Naive thymus-derived CD4-positive, alpha-beta T cell (primary cell): ENCODE results near the gene ARHGEF10L. TPM values are rescaled to one million over a fixed set of nuclear protein-coding genes. Genes with fewer than 3 reads are reported as not detected.

Experiments used
- ATAC-seq: fragments of 150-1000 bp; cut with Tn5 transposase; 2 replicates; pipeline ENCODE4 v1.10.0; 2021; ENCODE audit warnings: mild to moderate bottlenecking, moderate library complexity
- CTCF ChIA-PET: fragments of 350-600 bp; sonication (Branson Sonifier 250); formaldehyde crosslinking; loops from one replicate; lab custom pipeline; 2021; ENCODE audit warnings: antibody characterized with exemption; lab: Charles Lee
- POLR2A ChIA-PET: fragments of 350-600 bp; sonication (Branson Sonifier 250); formaldehyde crosslinking; loops from one replicate; lab custom pipeline; 2021; ENCODE audit warnings: antibody characterized with exemption, inconsistent platforms; lab: Charles Lee
- DNase-seq, 9 donors: peaks; one replicate each; pipeline versions ENCODE4 v3.0.0 to v3.0.0-alpha.2; 2020 to 2022; ENCODE audit warnings: mixed read lengths in 1 of 9
- H3K27ac ChIP-seq: one replicate; pipeline ENCODE4 v1.7.0; 2013; ENCODE audit warnings: mild to moderate bottlenecking, low read depth, low read length, moderate library complexity
- H3K27me3 ChIP-seq, 2 donors: one replicate each; pipeline ENCODE4 v1.7.0; 2013; ENCODE audit warnings: low read length in 2 of 2, mild to moderate bottlenecking in 2 of 2, moderate library complexity in 2 of 2; ENCODE audit not compliant: control insufficient read depth in 2 of 2, insufficient read depth in 2 of 2
- H3K36me3 ChIP-seq, 3 experiments: 1 replicate in 2 of 3; 2 replicates in 1 of 3; pipeline ENCODE4 v1.7.0; 2013; ENCODE audit warnings: low read length in 3 of 3, mild to moderate bottlenecking in 3 of 3, moderate library complexity in 1 of 3; ENCODE audit not compliant: insufficient read depth in 3 of 3, control insufficient read depth in 2 of 3
- H3K4me1 ChIP-seq, 2 donors: one replicate each; pipeline ENCODE4 v1.7.0; 2013; ENCODE audit warnings: low read length in 2 of 2, mild to moderate bottlenecking in 2 of 2, moderate library complexity in 1 of 2; ENCODE audit not compliant: control insufficient read depth in 2 of 2, insufficient read depth in 2 of 2
- H3K4me3 ChIP-seq: 2 replicates; pipeline ENCODE4 v1.7.0; 2013; ENCODE audit warnings: mild to moderate bottlenecking, low read length
- H3K9me3 ChIP-seq, 3 experiments: 1 replicate in 2 of 3; 2 replicates in 1 of 3; pipeline ENCODE4 v1.7.0; 2013; ENCODE audit warnings: low read length in 3 of 3; ENCODE audit not compliant: control insufficient read depth in 2 of 3
- H3K27ac Mint-ChIP-seq, 9 donors: one replicate each; pipeline ENCODE4 v1.8.0; 2020 to 2022; ENCODE audit warnings: mixed read lengths in 9 of 9, mild to moderate bottlenecking in 8 of 9, moderate library complexity in 5 of 9, inconsistent platforms in 2 of 9
- H3K27me3 Mint-ChIP-seq, 5 donors: one replicate each; pipeline ENCODE4 v1.8.0; 2021 to 2022; ENCODE audit warnings: mixed read lengths in 5 of 5, mild to moderate bottlenecking in 1 of 5
- H3K36me3 Mint-ChIP-seq, 5 donors: one replicate each; pipeline ENCODE4 v1.8.0; 2020 to 2022; ENCODE audit warnings: mixed read lengths in 5 of 5, mild to moderate bottlenecking in 3 of 5, inconsistent platforms in 1 of 5
- H3K4me1 Mint-ChIP-seq, 7 donors: one replicate each; pipeline ENCODE4 v1.8.0; 2020 to 2022; ENCODE audit warnings: mixed read lengths in 7 of 7, mild to moderate bottlenecking in 3 of 7, inconsistent platforms in 1 of 7
- H3K4me3 Mint-ChIP-seq, 10 donors: one replicate each; pipeline ENCODE4 v1.8.0; 2020 to 2022; ENCODE audit warnings: mild to moderate bottlenecking in 10 of 10, mixed read lengths in 10 of 10, moderate library complexity in 6 of 10, inconsistent platforms in 2 of 10
- H3K9me3 Mint-ChIP-seq, 11 donors: one replicate each; pipeline ENCODE4 v1.8.0; 2020 to 2022; ENCODE audit warnings: mixed read lengths in 11 of 11, mild to moderate bottlenecking in 4 of 11, inconsistent platforms in 1 of 11, moderate library complexity in 1 of 11
- intact Hi-C, 2 donors: fragments of 100-400 bp; cut with micrococcal nuclease; formaldehyde crosslinking; loops; one replicate each; pipeline ENCODE4 v1.15.1; 2023
- polyA plus RNA-seq, 2 donors: library from polyadenylated mRNA; unstranded; fragments of 300-500 nt; fragmentation: Illumina TruSeq; gene quantifications; one replicate each; pipeline ENCODE4 v1.2.3, GENCODE V29; 2021
- total RNA-seq, 6 experiments: library from RNA in 5 of 6; stranded (reverse) in 5 of 6; gene quantifications; 1 replicate in 5 of 6; 2 replicates in 1 of 6; pipeline ENCODE4 v1.2.3 and lab custom pipeline; 2021 to 2026

ARHGEF10L gene
- total and polyA plus RNA-seq, 7 experiments from 2014 or later, result 0.59 to 19.7 (median 0.84) TPM; not detected in 3

- Mint-ChIP-seq H3K4me3 (no peak overlapping the region), H3K36me3 (no peaks in the 10 kb centered on the region), H3K27ac (no peak overlapping the region), H3K9me3 (no peaks in the 10 kb centered on the region), H3K27me3 (no peaks in the 10 kb centered on the region), H3K4me1 (peaks cover 0 to 11% (median 5%) of the 10 kb centered on the region in 7 donors)
- Histone ChIP-seq H3K36me3 (no peaks in the 10 kb centered on the region), H3K27ac (no peak overlapping the region), H3K9me3 (no peaks in the 10 kb centered on the region), H3K27me3 (no peaks in the 10 kb centered on the region), H3K4me1 (no peaks in the 10 kb centered on the region), H3K4me3 (no peak overlapping the region)
- DNase-seq, result no peak
- CTCF ChIA-PET, result no interaction called here
- no peak for ATAC-seq
- POLR2A ChIA-PET, result no interaction called here
- intact Hi-C loops, result no loop called here
Observed at GRCh38 chr1:17584539-17584938, 45.0 kb downstream of the ARHGEF10L start.

DNA sequence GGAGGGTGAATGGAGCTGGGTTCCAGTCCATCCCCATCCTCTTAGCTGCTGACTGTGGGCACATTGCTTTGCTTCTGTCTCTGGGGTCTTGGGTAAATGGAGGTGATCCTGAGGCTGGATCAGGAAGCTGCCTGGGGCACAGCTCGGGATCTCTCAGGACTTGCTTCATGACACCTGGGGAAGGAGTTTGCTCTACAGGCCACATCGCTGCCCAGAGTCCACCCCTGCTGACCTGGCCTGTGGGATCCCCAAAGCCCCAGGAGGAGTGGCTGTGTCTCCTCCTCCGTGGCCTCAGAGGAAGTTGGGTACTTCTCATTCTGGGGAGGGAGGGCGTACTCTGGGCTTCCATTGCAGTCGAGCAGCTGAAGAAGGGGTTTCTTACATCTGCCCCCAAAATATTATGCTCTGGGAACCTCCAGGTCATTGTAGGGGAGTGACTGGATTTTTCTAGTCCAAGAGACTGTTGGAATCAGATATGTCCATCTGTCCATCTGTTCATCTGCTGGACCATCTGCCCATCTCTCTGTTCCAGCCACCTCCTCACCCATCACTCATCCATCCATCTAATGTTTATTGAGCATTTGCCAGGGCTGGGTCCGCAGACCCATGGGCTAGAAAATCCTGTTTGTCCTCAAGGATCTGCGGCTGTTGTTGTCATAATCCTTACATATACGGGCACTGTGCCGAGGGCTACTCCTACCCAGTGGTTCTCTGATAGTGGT is 45.9 kb downstream of the ARHGEF10L start:
- H3K4me3 ChIP-seq, result no peak overlapping the region
- no peak overlapping the region for H3K27ac Mint-ChIP-seq
- no peaks in the 10 kb centered on the region for H3K27me3 Mint-ChIP-seq
- no peaks in the 10 kb centered on the region for H3K27me3 ChIP-seq
- no peaks in the 10 kb centered on the region for H3K36me3 Mint-ChIP-seq
- peaks cover 0 to 11% (median 5%) of the 10 kb centered on the region in 7 donors for H3K4me1 Mint-ChIP-seq
- no peak overlapping the region for H3K4me3 Mint-ChIP-seq
- no peak overlapping the region for H3K27ac ChIP-seq
- H3K9me3 Mint-ChIP-seq, result no peaks in the 10 kb centered on the region
- H3K9me3 ChIP-seq, result no peaks in the 10 kb centered on the region
- H3K36me3 ChIP-seq, result no peaks in the 10 kb centered on the region
- intact Hi-C loops, result no loop called here
- POLR2A ChIA-PET, result no interaction called here
- no peak for DNase-seq
- no peaks in the 10 kb centered on the region for H3K4me1 ChIP-seq
- ATAC-seq, result no peak
- CTCF ChIA-PET, result no interaction called here

DNA sequence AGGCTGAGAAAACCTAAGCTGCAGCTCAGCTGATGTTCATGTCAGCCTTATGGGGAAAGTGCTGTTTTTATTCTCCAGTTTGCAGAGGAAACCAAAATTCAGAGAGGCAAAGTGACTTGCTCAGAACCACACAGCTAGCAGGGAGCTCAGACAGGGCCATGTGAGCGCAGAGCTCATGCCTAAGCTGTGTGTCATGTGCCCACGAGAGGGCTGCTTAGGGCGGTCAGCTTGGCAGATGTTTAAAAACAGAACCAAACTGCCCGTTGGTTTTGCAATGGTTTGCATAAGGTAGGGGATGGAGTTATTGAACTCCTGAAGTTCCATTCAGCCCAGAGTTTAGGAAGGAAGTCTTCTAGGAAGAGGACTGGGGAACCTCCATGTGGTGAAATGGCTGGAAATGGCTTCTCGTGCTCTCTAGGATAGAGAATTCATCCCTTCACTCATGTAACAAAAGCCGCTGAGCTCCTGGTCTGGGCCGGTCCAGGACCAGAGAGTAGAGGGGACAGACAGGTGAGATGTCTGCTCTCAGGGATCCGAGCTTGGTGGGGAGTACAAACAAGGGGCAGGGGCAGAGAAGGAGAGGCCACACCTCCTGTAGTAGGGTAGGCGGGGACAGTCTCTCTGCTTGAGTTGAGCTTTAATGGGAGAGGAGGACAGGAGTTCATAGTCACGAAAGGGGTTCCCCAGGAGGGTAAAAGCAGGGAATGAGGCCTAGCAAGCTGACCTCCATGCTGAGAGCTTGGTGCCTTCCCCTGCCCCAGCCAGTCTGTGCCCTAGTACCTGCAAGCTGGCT is 46.9 kb downstream of the ARHGEF10L start:
- Mint-ChIP-seq H3K36me3 (no peaks in the 10 kb centered on the region), H3K4me1 (peaks cover 0 to 10% (median 2%) of the 10 kb centered on the region in 7 donors), H3K4me3 (no peak overlapping the region), H3K9me3 (no peaks in the 10 kb centered on the region), H3K27ac (no peak overlapping the region), H3K27me3 (no peaks in the 10 kb centered on the region)
- Histone ChIP-seq H3K4me3 (no peak overlapping the region), H3K36me3 (no peaks in the 10 kb centered on the region), H3K27ac (no peak overlapping the region), H3K27me3 (no peaks in the 10 kb centered on the region), H3K9me3 (no peaks in the 10 kb centered on the region), H3K4me1 (no peaks in the 10 kb centered on the region)
- intact Hi-C loops, result no loop called here
- ATAC-seq, result peak; percentile 62
- DNase-seq, result no peak
- ChIA-PET CTCF (interaction anchor here (0.7 kb wide), 1 partner anchor 13 kb away, joined by 4 read pairs; no protein-coding TSS in a partner anchor), POLR2A (no interaction called here)

DNA sequence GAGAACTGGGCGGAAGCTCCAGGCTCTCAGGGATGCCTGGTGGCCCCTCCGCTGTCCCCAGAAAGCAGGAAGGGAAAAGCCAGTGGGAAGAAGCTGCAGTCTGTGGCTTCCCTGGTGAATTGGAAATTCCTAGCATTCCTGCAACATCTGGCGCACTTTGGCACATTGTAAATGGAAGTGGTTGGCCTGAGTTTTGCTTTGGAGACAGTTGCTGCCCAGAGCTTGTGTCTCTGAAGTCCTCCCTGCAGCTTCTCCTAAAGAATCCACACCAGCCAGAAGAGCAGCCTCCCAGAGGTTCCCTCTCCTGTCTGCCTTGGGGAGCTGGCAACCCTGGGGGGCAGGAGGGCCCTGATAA is 48.2 kb downstream of the ARHGEF10L start:
- DNase-seq (no peak), ATAC-seq (no peak)
- Mint-ChIP-seq H3K27ac (no peak overlapping the region), H3K36me3 (no peaks in the 10 kb centered on the region), H3K4me3 (no peak overlapping the region), H3K27me3 (no peaks in the 10 kb centered on the region), H3K9me3 (no peaks in the 10 kb centered on the region), H3K4me1 (peaks cover 0 to 3% (median 0%) of the 10 kb centered on the region in 7 donors)
- H3K27ac ChIP-seq, result no peak overlapping the region
- intact Hi-C loops, result no loop called here
- ChIA-PET CTCF (no interaction called here), POLR2A (no interaction called here)
- no peaks in the 10 kb centered on the region for H3K4me1 ChIP-seq
- no peaks in the 10 kb centered on the region for H3K9me3 ChIP-seq
- no peaks in the 10 kb centered on the region for H3K36me3 ChIP-seq
- no peaks in the 10 kb centered on the region for H3K27me3 ChIP-seq
- H3K4me3 ChIP-seq, result no peak overlapping the region

DNA sequence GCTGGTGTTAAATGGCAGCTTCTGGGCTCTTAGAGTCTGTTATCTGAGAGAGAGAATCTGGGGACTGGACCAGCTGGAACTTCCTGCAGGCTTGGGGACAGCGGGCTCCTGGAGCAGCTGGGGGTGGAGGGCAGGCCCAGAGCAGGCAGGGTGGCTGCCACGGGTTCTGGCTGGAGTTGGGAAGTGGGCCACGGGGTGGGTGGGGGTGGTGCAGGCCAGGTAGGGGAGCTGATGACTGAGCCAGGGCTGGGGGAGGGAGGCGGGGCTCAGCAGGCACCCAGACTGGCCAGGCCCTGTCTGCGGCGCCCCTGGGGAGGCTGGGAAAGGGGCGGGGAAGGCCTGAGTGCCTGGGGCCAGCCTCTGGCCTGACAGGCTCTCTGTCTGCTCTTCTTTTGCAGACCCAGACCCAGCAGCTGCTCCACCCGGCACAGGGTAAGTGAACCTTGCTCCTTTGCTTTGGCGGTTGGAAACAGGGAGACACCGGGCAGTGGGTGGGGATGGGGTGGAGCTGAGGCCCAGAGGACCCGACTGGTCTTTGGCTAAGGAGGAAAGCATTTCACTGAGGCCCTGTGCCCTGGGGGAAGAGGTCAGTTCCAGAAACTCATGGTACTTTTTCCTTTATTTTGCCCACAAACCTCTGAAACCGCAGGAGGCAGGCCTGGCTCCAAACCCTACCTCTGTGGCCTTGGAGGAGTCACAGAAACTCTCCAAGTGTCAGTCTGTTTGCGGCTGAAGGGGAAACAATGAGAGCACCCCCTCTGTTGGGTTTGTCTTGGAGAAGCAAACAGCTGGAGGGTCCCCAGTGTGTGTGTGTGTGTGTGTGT is 48.8 kb downstream of the ARHGEF10L start:
- no peaks in the 10 kb centered on the region for H3K9me3 ChIP-seq
- intact Hi-C loops, result no loop called here
- no peak overlapping the region for H3K4me3 ChIP-seq
- Mint-ChIP-seq H3K9me3 (no peaks in the 10 kb centered on the region), H3K27me3 (no peaks in the 10 kb centered on the region), H3K27ac (no peak overlapping the region), H3K4me3 (peak overlapping the region in 1 of 10 donors; percentile 51), H3K36me3 (no peaks in the 10 kb centered on the region), H3K4me1 (peaks cover 0 to 3% (median 0%) of the 10 kb centered on the region in 7 donors)
- no peaks in the 10 kb centered on the region for H3K4me1 ChIP-seq
- H3K27me3 ChIP-seq, result no peaks in the 10 kb centered on the region
- no peaks in the 10 kb centered on the region for H3K36me3 ChIP-seq
- ATAC-seq (no peak), DNase-seq (no peak)
- POLR2A ChIA-PET, result no interaction called here
- no peak overlapping the region for H3K27ac ChIP-seq
- CTCF ChIA-PET, result no interaction called here

- Mint-ChIP-seq H3K27ac (no peak overlapping the region), H3K27me3 (no peaks in the 10 kb centered on the region), H3K4me3 (no peak overlapping the region), H3K4me1 (peaks cover 0 to under 1% (median 0%) of the 10 kb centered on the region in 7 donors), H3K36me3 (no peaks in the 10 kb centered on the region), H3K9me3 (no peaks in the 10 kb centered on the region)
- H3K4me1 ChIP-seq, result no peaks in the 10 kb centered on the region
- H3K4me3 ChIP-seq, result no peak overlapping the region
- DNase-seq, result no peak
- no peaks in the 10 kb centered on the region for H3K36me3 ChIP-seq
- intact Hi-C loops, result no loop called here
- no peak overlapping the region for H3K27ac ChIP-seq
- POLR2A ChIA-PET, result no interaction called here
- no peaks in the 10 kb centered on the region for H3K9me3 ChIP-seq
- CTCF ChIA-PET, result no interaction called here
- no peaks in the 10 kb centered on the region for H3K27me3 ChIP-seq
- ATAC-seq, result no peak
Observed at GRCh38 chr1:17591814-17592430, 52.4 kb downstream of the ARHGEF10L start.
